ENCODE data around the gene MAGI3.

The MAGI3 gene

DNA sequence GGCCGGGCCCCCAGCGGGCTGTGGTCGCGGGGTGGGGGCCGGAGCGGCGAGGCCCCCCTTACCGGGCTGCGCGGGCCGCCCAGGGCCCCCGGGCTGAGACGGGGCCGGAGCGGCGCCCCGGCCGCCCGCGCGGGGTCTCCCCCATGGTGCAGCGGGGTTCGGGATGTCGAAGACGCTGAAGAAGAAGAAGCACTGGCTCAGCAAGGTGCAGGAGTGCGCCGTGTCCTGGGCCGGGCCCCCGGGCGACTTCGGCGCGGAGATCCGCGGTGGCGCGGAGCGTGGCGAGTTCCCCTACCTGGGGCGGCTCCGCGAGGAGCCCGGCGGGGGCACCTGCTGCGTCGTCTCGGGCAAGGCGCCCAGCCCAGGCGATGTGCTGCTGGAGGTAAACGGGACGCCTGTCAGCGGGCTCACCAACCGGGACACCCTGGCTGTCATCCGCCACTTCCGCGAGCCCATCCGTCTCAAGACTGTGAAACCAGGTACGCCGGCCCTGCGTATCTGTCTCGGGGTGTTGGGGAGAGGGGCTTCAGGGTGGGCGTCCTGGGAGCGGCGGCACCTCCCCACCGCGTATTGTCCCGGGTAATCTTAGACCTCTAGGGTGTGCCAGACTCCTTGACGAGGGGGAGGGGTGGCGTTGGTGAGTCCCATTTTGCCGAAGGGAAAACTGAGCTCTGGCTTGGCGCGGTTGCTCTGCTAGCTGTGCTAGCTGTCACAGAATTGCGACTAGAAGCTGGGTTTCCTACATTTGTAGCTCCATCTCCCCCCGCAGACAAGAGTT, 745 bp downstream of the MAGI3 start (continued):
- TF ChIP-seq REST (tag by site-specific recombination; IDR thresholded peaks at IDR 0.05) (0 out of 2 replicates have a peak, but pooled peaks have one; percentile 4), BCL11A (tag by site-specific recombination; IDR thresholded peaks at IDR 0.05; ENCODE audit: low read depth) (no peak), KLF8 (tag by site-specific recombination; IDR thresholded peaks at IDR 0.05) (peak; percentile 79; the same call in 1 of the 2 replicates), ZNF837 (tag by site-specific recombination; IDR thresholded peaks at IDR 0.05) (no peak), MYNN (tag by site-specific recombination; IDR thresholded peaks at IDR 0.05; ENCODE audit: borderline replicate concordance) (no peak), ZNF214 (tag by site-specific recombination; IDR thresholded peaks at IDR 0.05; ENCODE audit: borderline replicate concordance) (no peak), ZNF19 (tag by site-specific recombination; IDR thresholded peaks at IDR 0.05; ENCODE audit: low read depth) (no peak), ZSCAN23 (tag by site-specific recombination; IDR thresholded peaks at IDR 0.05) (peak; percentile 65; the same call in 1 of the 2 replicates), ZNF404 (tag by site-specific recombination; IDR thresholded peaks at IDR 0.05) (no peak), ZFHX2 (tag by site-specific recombination; conservative IDR thresholded peaks at IDR 0.05) (no peak), ZNF785 (tag by site-specific recombination; IDR thresholded peaks at IDR 0.05) (no peak), GLI4 (tag by site-specific recombination; IDR thresholded peaks at IDR 0.05) (no peak), ZBTB21 (tag by site-specific recombination; IDR thresholded peaks at IDR 0.05) (no peak), ZNF600 (tag by site-specific recombination; IDR thresholded peaks at IDR 0.05) (peak; percentile 72), ZNF76 (tag by site-specific recombination; IDR thresholded peaks at IDR 0.05; ENCODE audit: borderline replicate concordance, low read depth) (no peak), EGR2 (tag by site-specific recombination; IDR thresholded peaks at IDR 0.05; ENCODE audit: low read depth) (no peak; the same call in 1 of the 2 replicates), SP7 (tag by site-specific recombination; IDR thresholded peaks at IDR 0.05) (peak; percentile 66), ZNF223 (tag by site-specific recombination; IDR thresholded peaks at IDR 0.05) (no peak), OSR2 (tag by site-specific recombination; IDR thresholded peaks at IDR 0.05) (no peak), ZBTB7A (tag by site-specific recombination; IDR thresholded peaks at IDR 0.05; ENCODE audit: low read depth) (0 out of 2 replicates have a peak, but pooled peaks have one; percentile 60), TCF7L2 (IDR thresholded peaks at IDR 0.05; ENCODE audit: borderline replicate concordance, low read depth, low read length) (no peak), ZNF544 (tag by site-specific recombination; IDR thresholded peaks at IDR 0.05) (no peak), MZF1 (tag by site-specific recombination; IDR thresholded peaks at IDR 0.05; ENCODE audit: borderline replicate concordance) (peak; percentile 37; the same call in 1 of the 2 replicates), ZFP3 (tag by site-specific recombination; IDR thresholded peaks at IDR 0.05; ENCODE audit: low read depth) (no peak), ZNF114 (tag by site-specific recombination; IDR thresholded peaks at IDR 0.05) (no peak)
- TF ChIP-seq, protein P1, sequence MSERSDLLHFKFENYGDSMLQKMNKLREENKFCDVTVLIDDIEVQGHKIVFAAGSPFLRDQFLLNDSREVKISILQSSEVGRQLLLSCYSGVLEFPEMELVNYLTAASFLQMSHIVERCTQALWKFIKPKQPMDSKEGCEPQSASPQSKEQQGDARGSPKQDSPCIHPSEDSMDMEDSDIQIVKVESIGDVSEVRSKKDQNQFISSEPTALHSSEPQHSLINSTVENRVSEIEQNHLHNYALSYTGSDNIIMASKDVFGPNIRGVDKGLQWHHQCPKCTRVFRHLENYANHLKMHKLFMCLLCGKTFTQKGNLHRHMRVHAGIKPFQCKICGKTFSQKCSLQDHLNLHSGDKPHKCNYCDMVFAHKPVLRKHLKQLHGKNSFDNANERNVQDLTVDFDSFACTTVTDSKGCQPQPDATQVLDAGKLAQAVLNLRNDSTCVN (tag by site-specific recombination; optimal IDR thresholded peaks at IDR 0.05), result no peak
- TF ChIP-seq, protein P2, sequence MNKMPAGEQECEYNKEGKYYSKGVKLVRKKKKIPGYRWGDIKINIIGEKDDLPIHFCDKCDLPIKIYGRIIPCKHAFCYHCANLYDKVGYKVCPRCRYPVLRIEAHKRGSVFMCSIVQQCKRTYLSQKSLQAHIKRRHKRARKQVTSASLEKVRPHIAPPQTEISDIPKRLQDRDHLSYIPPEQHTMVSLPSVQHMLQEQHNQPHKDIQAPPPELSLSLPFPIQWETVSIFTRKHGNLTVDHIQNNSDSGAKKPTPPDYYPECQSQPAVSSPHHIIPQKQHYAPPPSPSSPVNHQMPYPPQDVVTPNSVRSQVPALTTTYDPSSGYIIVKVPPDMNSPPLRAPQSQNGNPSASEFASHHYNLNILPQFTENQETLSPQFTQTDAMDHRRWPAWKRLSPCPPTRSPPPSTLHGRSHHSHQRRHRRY (tag by site-specific recombination; IDR thresholded peaks at IDR 0.05), result no peak
- TF ChIP-seq, protein P3, sequence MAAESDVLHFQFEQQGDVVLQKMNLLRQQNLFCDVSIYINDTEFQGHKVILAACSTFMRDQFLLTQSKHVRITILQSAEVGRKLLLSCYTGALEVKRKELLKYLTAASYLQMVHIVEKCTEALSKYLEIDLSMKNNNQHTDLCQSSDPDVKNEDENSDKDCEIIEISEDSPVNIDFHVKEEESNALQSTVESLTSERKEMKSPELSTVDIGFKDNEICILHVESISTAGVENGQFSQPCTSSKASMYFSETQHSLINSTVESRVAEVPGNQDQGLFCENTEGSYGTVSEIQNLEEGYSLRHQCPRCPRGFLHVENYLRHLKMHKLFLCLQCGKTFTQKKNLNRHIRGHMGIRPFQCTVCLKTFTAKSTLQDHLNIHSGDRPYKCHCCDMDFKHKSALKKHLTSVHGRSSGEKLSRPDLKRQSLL (tag by site-specific recombination; IDR thresholded peaks at IDR 0.05), result no peak; the same call in 1 of the 2 replicates
- TF ChIP-seq, protein P4, sequence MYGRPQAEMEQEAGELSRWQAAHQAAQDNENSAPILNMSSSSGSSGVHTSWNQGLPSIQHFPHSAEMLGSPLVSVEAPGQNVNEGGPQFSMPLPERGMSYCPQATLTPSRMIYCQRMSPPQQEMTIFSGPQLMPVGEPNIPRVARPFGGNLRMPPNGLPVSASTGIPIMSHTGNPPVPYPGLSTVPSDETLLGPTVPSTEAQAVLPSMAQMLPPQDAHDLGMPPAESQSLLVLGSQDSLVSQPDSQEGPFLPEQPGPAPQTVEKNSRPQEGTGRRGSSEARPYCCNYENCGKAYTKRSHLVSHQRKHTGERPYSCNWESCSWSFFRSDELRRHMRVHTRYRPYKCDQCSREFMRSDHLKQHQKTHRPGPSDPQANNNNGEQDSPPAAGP (tag by site-specific recombination; IDR thresholded peaks at IDR 0.05), result peak; percentile 61; the same call in 1 of the 2 replicates
- TF ChIP-seq, protein P5, sequence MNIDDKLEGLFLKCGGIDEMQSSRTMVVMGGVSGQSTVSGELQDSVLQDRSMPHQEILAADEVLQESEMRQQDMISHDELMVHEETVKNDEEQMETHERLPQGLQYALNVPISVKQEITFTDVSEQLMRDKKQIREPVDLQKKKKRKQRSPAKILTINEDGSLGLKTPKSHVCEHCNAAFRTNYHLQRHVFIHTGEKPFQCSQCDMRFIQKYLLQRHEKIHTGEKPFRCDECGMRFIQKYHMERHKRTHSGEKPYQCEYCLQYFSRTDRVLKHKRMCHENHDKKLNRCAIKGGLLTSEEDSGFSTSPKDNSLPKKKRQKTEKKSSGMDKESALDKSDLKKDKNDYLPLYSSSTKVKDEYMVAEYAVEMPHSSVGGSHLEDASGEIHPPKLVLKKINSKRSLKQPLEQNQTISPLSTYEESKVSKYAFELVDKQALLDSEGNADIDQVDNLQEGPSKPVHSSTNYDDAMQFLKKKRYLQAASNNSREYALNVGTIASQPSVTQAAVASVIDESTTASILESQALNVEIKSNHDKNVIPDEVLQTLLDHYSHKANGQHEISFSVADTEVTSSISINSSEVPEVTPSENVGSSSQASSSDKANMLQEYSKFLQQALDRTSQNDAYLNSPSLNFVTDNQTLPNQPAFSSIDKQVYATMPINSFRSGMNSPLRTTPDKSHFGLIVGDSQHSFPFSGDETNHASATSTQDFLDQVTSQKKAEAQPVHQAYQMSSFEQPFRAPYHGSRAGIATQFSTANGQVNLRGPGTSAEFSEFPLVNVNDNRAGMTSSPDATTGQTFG (tag by site-specific recombination; IDR thresholded peaks at IDR 0.05; ENCODE audit: borderline replicate concordance), result no peak
